Small intestine (tissue), 7 donors: Measurements from ENCODE around the gene DTNA. TPM values are rescaled to one million over a fixed set of nuclear protein-coding genes. Genes with fewer than 3 reads are reported as not detected.
"Not testable (repeated sequence)": the region's sequence is repeated elsewhere in the genome, so short reads cannot be mapped to it uniquely, and the experiment has no call there.

ENCODE experiments used
- DNase-seq, 2 donors: peaks; one replicate each; pipeline versions ENCODE4 v3.0.0 to v3.0.0-alpha.2; 2013
- FAIRE-seq: peaks from 2 replicates; lab custom pipeline; 2012; peaks lifted over from hg19 to GRCh38; lab: Jason Lieb, UNC
- H3K27ac ChIP-seq, 3 donors: one replicate each; pipeline ENCODE4 v1.5.1; 2013; ENCODE audit warnings: low read length in 2 of 3, mild to moderate bottlenecking in 2 of 3, control low read depth in 1 of 3, inconsistent platforms in 1 of 3, low read depth in 1 of 3, moderate library complexity in 1 of 3
- H3K27me3 ChIP-seq, 3 donors: one replicate each; pipeline ENCODE4 v1.6.1; 2013; ENCODE audit warnings: low read length in 3 of 3, inconsistent platforms in 1 of 3; ENCODE audit not compliant: control insufficient read depth in 3 of 3, insufficient read depth in 3 of 3
- H3K36me3 ChIP-seq, 3 donors: one replicate each; pipeline ENCODE4 v1.6.1; 2013; ENCODE audit warnings: low read length in 3 of 3, inconsistent platforms in 1 of 3, low read depth in 1 of 3, mild to moderate bottlenecking in 1 of 3, moderate library complexity in 1 of 3; ENCODE audit not compliant: control insufficient read depth in 3 of 3, insufficient read depth in 2 of 3
- H3K4me1 ChIP-seq, 3 donors: one replicate each; pipeline ENCODE4 v1.6.1; 2013; ENCODE audit warnings: low read length in 2 of 3, inconsistent platforms in 1 of 3, low read depth in 1 of 3, mild to moderate bottlenecking in 1 of 3, moderate library complexity in 1 of 3; ENCODE audit not compliant: control insufficient read depth in 3 of 3, insufficient read depth in 2 of 3
- H3K4me3 ChIP-seq, 3 donors: one replicate each; pipeline ENCODE4 v1.5.1; 2013; ENCODE audit warnings: low read length in 3 of 3, control low read depth in 1 of 3, inconsistent platforms in 1 of 3, low read depth in 1 of 3, mild to moderate bottlenecking in 1 of 3, moderate library complexity in 1 of 3
- H3K9me3 ChIP-seq, 2 donors: one replicate each; pipeline ENCODE4 v1.6.1; 2013; ENCODE audit warnings: low read depth in 1 of 2, low read length in 1 of 2; ENCODE audit not compliant: control insufficient read depth in 2 of 2, insufficient read depth in 1 of 2
- WGBS, 3 donors: extraction: QIAGEN DNeasy Blood & Tissue Kit; methylation state at CpG; one replicate each; pipeline ENCODE4 v1.1.7; 2013; 5-methylcytosine and 5-hydroxymethylcytosine counted together
- polyA plus RNA-seq, 4 donors: library from polyadenylated mRNA; stranded (reverse) in 3 of 4; unstranded in 1 of 4; fragments of 200-250 nt in 3 of 4; fragments of 120-200 nt in 1 of 4; gene quantifications; one replicate each; pipeline versions ENCODE4 v1.2.1 to v1.2.3, GENCODE V29; 2013
- donor health status: healthy with polysubstance abuse.
- donor health status: control.
- donor health status: control.
- donor health status: Bipolar disorder and iron deficiency.
- donor health status: healthy.

DTNA gene
- polyA plus RNA-seq, 4 donors = 0.45 to 24.3 (median 5.6) TPM

DNA sequence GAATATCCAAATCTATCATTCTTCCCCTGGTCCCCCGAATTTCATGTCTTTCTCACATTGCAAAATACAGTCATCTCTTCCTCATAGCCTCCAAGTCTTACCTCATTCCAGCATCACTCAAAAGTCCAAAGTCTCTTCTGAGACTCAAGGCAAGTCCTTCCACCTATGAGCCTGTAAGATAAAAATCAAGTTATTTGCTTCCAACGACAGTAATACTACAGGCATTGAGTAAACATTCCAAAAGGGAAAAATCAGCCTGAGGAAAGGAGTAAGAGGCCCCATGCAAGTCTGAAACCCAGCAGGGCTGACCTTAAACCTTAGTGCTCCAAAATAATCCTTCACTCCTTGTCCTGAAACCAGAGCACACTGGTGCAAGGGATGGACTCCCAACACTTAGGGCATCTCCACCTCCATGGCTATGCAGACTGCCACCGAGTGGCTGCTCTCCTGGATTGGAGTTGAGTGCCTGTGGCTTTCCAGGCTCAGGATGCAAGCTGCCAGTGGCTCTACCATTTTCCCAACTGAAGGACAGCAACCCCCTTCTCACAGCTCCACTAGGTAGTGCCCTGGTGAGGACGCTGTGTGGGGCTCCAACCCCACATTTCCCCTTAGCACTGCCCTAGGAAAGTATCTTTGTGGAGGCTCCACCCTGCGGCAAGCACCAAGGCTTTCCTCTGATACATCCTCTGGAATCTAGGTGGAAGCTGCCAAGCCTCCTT is 16.3 kb downstream of the DTNA start:
- no peaks in the 10 kb centered on the region for H3K36me3 ChIP-seq
- peaks cover 0 to 22% (median 5%) of the 10 kb centered on the region in 3 donors for H3K4me1 ChIP-seq
- FAIRE-seq = no peak
- 46 to 53% (median 48%) methylated on average over 5 of the region's 5 CpGs for WGBS, 3 donors
- H3K4me3 ChIP-seq = no peak overlapping the region
- H3K27ac ChIP-seq = peak overlapping the region in 2 of 3 donors; percentile 14 to 67
- peak; percentile 80 to 90 for DNase-seq
- no peaks in the 10 kb centered on the region for H3K27me3 ChIP-seq
- no peaks in the 10 kb centered on the region for H3K9me3 ChIP-seq

DNA sequence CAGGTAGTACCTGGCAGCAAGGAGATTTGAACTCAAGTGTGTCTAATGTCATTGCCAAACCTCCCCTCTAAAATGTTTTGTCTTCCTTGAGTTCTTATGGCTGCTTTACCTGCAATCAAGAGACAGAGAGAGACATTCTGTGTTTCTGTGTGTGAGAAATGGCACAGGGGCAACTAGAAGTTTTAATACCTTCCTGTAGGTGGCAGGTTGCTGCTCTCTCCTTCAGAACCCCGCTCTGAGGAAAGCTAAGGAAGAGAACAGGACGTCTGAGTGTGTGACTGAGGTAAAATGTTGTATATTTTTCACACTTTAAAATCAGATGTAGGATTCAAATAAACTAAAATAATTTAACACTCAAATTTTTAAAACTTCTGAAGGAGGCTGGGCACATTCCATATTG is 19.2 kb downstream of the DTNA start:
- Histone ChIP-seq H3K4me1 (peaks cover 0 to 26% (median 5%) of the 10 kb centered on the region in 3 donors), H3K27ac (no peak overlapping the region), H3K9me3 (peaks cover 2 to 3% of the 10 kb centered on the region in 2 donors), H3K27me3 (no peaks in the 10 kb centered on the region), H3K4me3 (no peak overlapping the region), H3K36me3 (no peaks in the 10 kb centered on the region)
- FAIRE-seq = no peak
- WGBS, 3 donors = 7 to 33% (median 18%) methylated on average over 2 of the region's 2 CpGs
- peak; percentile 61 to 65 for DNase-seq

DNA sequence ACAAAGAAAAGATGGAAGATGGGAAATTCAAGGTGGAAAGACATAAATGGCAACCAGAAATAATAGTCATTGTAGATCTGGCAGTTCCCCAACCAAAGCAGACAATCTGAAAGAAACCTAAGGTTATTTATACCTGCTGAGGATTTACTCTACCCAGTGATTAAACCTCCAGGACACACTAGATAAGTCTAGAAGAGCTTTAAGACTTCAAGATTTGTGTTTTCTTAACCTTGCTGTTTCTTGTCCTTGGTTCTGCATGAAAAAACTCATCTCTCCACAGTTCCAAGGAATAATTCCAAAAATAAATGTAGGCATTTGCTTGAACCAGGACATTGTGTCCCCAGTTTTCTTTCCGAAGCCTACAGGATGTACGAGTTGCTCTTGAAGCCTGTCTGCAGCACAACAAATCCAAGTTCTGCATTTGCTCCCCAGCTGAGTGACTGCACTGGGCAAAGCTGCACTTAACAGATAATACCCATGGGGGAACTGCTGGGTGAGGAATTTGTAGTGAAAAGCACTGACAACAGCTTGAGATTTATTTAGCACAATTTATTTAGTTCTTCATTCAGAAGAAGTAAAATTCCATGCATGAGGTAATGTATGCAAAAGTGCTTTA is 19.8 kb downstream of the DTNA start:
- Histone ChIP-seq H3K27ac (no peak overlapping the region), H3K27me3 (no peaks in the 10 kb centered on the region), H3K9me3 (peaks cover 2 to 4% of the 10 kb centered on the region in 2 donors), H3K36me3 (no peaks in the 10 kb centered on the region), H3K4me1 (peaks cover 0 to 26% (median 5%) of the 10 kb centered on the region in 3 donors), H3K4me3 (no peak overlapping the region)
- 50 to 89% (median 76%) methylated on average over 2 of the region's 2 CpGs for WGBS, 3 donors
- no peak for FAIRE-seq
- no peak for DNase-seq

DNA sequence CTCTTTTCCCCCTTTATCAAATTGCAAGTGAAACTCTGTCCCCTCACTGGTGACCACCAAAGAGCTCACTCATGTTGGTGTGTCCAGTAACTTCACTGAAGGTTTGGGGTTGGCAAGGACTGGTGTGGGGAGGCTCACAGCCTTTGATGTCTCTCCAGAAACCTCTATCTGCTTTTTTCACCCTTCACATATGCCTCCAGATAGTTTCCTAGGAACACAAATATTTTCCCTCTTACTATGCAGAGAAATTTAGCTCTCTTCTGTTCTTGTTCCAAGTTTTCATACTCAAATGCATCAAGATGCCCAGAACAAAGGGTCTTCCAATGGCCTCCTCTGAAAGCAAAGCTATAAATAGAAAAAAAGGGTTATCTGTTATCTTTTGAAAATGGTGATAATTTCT is 20.7 kb downstream of the DTNA start:
- H3K36me3 ChIP-seq = no peaks in the 10 kb centered on the region
- FAIRE-seq = no peak
- H3K27me3 ChIP-seq = no peaks in the 10 kb centered on the region
- H3K9me3 ChIP-seq = peaks cover 2 to 4% of the 10 kb centered on the region in 2 donors
- H3K27ac ChIP-seq = no peak overlapping the region
- no peak for DNase-seq
- H3K4me1 ChIP-seq = peaks cover 0 to 26% (median 5%) of the 10 kb centered on the region in 3 donors
- no peak overlapping the region for H3K4me3 ChIP-seq

DNA sequence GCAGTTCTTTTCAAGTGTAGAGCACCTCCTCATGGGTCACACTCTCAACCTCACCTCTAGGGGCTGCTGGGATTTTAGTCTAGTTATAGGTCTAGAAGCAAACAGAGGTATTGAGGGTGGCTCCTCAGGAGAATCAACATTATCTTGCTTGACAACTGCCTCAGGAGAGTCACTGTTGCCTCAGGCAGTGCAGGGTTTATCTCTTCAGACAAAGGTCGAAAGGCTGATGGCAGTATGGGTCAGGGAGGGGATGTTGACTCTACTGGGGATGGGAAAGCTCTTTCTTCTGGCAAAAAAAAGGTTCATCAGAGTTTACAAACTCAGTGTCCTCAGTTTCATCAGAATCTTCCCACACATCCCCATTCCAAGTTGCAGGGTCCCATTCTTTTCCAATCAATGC is 24.0 kb downstream of the DTNA start:
- Histone ChIP-seq H3K9me3 (peaks cover 2 to 4% of the 10 kb centered on the region in 2 donors), H3K4me3 (no peak overlapping the region), H3K27me3 (no peaks in the 10 kb centered on the region), H3K4me1 (peaks cover 0 to 10% (median 0%) of the 10 kb centered on the region in 3 donors), H3K27ac (no peak overlapping the region), H3K36me3 (no peaks in the 10 kb centered on the region)
- 26 to 65% (median 29%) methylated on average over 1 of the region's 1 CpG for WGBS, 3 donors
- DNase-seq (peak; percentile 29 to 47), FAIRE-seq (no peak)

DNA sequence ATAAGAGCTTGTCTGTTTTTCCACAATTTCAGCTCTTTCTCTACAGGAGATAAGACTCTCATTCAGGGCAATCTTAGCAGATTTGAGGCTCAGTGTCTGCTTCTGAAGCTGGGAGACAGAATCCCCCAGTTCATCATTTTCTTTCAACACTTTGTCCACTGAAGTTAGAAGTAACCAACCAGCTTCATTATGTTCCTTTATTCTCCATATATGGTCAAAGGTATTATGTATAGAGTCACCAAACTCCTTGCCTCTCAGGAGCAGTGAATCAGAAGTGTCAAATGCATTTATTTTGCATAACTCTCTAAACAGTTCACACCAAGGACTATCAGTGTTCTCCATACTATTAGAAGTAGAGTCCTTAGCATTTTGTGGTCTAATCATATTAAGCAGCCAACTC is 24.4 kb downstream of the DTNA start:
- not testable (repeated sequence) for H3K36me3 ChIP-seq, FAIRE-seq, H3K9me3 ChIP-seq, H3K27me3 ChIP-seq, H3K4me3 ChIP-seq, DNase-seq, H3K27ac ChIP-seq
- H3K4me1 ChIP-seq = peaks cover 0 to 11% (median 0%) of the 10 kb centered on the region in 3 donors

DNA sequence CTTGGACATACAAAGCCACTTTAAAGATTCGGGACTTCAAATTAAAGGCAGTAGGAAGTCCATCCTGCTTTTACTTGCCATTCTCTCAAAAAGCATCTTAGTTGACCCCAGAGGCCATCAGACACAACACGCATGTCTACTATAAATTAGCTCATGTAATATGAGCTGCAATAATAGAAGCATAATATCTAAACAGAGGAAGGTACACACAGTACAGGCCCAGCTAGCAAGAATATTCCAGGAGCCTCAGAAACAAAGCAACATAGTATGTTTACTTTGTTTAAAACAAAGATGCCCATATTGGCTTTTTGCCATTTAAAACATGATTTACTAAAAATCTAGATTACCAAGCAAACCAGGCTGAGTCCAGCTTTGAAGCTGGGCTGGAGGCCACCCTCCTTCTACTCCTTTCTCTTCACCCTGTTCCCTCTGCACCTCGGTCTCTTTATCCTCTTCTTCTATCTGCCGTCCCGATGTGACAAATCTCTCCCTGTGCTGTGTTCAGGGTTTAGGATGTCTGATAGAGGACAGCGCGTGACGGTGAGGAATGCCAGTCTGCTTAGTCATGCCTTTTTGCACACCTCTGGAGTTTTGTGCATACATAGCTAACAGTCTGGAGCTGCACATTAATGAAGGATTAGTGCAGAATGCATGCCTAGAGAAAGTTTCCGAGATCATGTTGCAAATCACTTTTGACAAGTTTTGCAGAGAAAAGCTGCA is 28.2 kb downstream of the DTNA start:
- peaks cover 2 to 4% of the 10 kb centered on the region in 2 donors for H3K9me3 ChIP-seq
- no peak overlapping the region for H3K4me3 ChIP-seq
- H3K36me3 ChIP-seq = no peaks in the 10 kb centered on the region
- no peak for DNase-seq
- WGBS, 3 donors = 42 to 69% (median 52%) methylated on average over 9 of the region's 9 CpGs
- H3K4me1 ChIP-seq = peaks cover 0 to 17% (median 0%) of the 10 kb centered on the region in 3 donors
- no peak for FAIRE-seq
- H3K27ac ChIP-seq = no peak overlapping the region
- no peaks in the 10 kb centered on the region for H3K27me3 ChIP-seq

DNA sequence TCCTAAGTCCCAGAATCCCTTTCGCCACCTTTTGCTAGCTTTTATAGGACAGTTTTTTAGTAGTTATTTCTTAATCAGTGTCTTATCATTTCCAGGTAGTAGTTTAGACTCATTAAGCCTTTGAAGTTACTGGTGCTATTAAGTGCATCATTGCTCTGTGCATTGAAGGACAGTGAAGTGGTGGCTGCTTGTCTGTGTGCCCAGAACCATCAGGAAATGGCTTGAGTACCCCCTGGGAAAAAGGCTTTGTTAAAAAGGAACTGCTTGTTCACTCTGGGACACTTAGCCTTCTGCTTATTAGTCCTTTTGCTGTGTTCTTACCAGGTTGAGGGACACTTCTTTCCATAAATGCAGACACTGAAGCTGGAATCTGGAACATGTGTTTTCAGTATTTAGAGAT is 30.0 kb downstream of the DTNA start:
- H3K27ac ChIP-seq = no peak overlapping the region
- no peak overlapping the region for H3K4me3 ChIP-seq
- H3K36me3 ChIP-seq = no peaks in the 10 kb centered on the region
- H3K4me1 ChIP-seq = peaks cover 0 to 13% (median 0%) of the 10 kb centered on the region in 3 donors
- FAIRE-seq (no peak), DNase-seq (peak in 1 of 2 donors; percentile 52)
- no peaks in the 10 kb centered on the region for H3K9me3 ChIP-seq
- H3K27me3 ChIP-seq = no peaks in the 10 kb centered on the region
- whole genome bisulfite sequencing, 3 donors = 12 to 66% (median 50%) methylated on average over 1 of the region's 1 CpG
